Activated CD4-positive, CD25-positive, alpha-beta regulatory T cell treated with anti-CD3 and anti-CD28 coated beads, Interleukin-2, amount 50 U/mL, for 24 hours (primary cell): ENCODE data around the gene SPSB3.

Experiments
- ATAC-seq, 2 donors: fragments of 150-1000 bp; cut with Tn5 transposase; one replicate each; pipeline ENCODE4 v1.10.0; 2021; ENCODE audit warnings: mild to moderate bottlenecking in 1 of 2, moderate library complexity in 1 of 2

SPSB3 gene

DNA sequence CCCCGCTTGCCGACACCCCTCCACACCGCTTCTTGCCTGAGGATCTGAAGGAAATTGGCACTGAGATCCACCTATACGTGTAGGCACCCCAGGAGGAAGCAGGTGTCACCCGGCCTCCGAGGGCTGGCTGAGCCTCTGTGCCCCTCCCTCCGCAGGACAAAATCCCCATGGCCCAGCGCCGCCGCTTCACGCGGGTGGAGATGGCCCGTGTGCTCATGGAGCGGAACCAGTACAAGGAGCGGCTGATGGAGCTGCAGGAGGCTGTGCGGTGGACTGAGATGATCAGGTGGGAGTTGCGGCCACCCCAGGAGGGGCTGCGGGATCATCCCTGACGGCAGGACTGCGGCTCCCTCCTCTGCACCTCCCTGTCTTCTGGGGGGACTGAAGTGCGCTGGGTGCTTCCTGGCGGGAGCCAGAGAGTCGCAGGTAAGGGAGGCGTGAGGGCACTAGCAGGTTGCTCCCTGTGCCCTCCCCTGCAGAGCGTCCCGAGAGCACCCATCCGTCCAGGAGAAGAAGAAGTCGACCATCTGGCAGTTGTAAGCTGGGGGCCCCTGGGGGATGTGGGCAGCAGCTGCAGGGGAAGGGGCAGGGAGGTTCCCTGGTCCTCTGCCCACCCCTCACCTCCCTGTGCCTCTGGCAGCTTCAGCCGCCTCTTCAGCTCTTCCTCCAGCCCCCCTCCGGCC, 20.0 kb downstream of the SPSB3 start:
- ATAC-seq: no peak

DNA sequence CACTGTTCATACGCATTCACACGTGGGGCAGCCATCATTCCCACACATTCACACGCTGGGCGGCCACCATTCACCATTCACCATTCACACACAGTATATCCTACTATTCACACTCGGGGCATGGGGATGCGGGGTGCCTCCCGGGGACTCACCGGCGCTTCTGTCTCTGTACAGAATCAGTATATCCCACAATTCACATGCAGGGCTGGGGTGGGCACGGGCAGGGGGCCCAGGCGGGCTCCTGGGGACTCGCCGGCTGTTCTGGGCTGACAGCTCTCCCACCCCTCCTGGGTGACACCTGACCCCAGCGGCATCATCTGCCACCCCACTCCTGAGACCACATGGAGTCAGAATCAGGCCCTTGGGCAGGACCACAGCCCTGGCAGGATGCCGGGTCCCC, 20.6 kb downstream of the SPSB3 start:
- ATAC-seq: no peak

DNA sequence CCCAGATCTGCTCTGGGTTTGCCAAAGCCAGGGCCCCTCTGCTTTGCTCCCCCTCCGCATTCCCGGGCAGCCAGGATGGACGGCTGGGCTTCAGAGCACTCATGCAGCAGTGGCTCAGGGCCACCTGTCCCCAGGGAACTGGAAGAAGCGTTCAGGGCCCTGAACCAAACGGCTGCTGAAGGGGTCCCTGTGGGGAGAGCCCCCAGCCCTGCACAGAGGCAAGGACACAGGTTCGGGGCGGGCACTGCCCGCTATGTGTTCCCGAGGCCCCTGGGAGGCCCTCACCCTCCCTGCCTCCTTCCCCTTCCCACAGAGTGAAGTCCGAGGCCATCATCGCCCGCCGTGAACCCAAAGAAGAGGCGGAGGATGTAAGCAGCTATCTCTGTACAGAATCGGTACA, 21.5 kb downstream of the SPSB3 start:
- ATAC-seq: no peak

DNA sequence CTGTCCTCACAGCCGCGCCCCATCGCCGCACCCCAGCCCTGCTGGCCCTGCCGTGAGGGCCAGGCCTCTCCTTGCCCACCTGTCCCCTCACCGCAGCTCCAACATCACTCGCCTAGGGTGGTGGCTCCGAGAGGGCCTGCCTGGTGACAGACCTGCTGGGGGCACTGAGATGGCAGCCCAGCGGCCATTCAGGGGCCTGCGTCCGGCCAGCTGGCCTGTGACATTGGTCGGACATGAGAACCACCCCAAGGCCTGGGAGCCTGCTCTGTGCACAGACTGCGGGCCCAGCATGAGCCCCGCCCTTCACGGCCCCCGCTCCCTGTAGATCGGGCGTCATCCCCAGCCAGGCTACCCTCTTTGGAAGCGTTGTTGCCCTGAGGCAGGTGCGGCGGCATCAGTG, 22.9 kb downstream of the SPSB3 start:
- ATAC-seq: no peak

DNA sequence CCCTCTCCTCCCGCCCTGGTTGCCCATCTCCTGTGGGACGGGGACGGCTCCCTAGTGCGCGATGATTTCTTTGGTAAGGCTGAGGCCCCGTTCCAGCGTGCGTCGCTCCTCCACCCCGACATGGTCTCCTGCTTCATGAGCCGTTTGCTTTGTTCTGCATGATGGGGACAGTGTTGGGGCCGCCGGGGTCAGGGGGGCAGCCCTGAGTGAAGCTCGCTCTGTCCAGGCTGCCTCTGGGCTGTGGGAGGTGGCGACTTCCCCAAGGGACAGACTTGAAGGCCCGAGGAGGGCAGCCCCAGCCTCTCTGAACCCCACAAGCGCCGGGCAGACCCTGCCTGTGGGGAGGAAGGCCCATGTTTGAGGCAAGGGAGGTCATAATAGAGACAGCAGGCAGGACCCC, 23.4 kb downstream of the SPSB3 start:
- no peak for ATAC-seq

DNA sequence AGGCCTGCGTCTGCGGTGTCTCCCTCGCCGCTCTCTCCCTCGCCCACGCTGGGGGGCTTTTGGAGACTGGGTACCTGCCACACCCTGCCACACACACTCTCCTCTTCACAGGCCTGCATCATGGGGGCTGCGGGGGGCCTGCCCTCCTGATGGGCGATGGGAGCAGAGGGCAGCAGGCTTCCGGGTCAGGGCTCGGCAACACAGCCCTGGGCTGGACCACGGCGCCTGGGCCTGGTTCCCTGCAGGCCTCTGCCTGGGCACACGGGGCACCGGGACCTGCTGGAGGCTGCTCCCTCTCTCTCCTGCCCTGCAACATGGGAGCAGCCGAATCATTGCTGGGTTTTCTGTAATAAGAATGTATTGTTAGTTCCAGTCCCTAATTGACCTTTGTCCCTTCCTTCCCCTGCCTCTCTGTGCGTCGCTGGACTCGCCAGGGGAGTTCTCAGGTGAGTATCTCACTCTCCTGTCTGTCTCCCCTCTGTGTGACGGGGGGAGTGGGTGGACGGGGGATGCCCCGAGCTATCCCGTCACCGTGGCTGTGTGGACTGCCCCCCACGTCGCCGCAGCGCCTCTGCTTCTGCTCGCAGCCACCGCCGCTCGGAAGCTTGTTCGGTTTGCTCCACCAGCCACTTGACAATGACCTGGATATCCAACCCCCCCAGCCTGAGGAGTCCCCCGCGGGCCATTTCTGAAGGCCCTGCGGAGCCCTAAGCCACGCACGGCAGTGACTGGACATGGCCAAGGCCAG, 24.5 kb downstream of the SPSB3 start:
- ATAC-seq: no peak

DNA sequence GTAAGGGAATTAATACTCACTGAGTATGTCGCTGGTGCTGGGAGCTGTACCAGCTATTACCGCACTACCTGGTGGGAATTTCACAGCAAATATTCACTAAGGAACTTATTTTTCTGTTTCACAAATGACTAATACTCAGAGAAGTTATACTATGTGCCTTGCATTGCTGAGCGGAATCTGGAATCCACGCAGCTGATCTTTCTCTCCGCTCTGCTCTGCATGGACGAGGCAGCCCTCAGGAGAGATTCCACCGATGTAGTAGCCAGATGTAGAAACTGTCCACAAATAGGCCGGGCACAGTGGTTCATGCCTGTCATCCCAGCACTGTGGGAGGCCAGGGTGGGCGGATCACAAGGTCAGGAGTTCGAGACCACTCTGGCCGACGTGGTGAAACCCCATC, 28.2 kb downstream of the SPSB3 start:
- ATAC-seq: no peak

DNA sequence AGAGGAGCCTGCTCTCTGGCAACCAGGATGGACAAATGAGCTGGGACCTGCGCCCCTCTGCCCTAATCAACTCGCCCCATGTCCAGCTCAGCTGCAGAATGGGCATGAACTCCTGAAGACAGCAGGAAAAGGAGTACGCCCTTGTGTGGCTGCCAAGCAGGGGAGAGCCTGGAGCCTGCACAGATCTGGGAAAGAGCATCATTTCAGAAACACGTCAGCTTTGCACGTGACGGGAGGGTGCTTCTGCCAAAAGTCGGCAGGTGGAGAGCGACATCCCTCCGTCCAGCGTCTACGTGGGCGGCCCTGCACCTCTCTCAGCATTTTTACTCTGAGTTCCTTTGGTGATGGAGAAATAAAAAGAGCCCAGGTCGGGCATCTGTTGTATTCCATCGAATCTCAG, 29.5 kb downstream of the SPSB3 start:
- no peak for ATAC-seq

DNA sequence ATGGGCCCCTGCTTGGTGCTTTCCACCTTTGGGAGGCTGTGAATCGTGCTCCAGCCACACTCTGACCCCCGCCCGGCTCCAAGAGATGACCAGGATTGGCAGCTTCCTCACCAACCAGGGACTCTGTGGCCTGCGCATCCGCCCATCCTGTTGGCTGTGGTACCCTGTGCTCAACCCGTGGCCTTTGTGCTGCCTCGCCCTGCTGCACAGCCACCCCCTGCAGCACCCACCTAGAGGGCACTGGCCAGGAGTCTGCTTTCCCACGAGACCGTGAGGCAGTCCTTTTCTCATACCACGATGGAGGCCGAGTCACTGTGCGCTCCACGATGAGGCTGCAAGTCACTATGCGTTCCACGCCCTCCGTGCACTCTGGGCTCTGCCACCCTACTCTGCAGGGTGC, 30.4 kb downstream of the SPSB3 start:
- ATAC-seq: no peak

DNA sequence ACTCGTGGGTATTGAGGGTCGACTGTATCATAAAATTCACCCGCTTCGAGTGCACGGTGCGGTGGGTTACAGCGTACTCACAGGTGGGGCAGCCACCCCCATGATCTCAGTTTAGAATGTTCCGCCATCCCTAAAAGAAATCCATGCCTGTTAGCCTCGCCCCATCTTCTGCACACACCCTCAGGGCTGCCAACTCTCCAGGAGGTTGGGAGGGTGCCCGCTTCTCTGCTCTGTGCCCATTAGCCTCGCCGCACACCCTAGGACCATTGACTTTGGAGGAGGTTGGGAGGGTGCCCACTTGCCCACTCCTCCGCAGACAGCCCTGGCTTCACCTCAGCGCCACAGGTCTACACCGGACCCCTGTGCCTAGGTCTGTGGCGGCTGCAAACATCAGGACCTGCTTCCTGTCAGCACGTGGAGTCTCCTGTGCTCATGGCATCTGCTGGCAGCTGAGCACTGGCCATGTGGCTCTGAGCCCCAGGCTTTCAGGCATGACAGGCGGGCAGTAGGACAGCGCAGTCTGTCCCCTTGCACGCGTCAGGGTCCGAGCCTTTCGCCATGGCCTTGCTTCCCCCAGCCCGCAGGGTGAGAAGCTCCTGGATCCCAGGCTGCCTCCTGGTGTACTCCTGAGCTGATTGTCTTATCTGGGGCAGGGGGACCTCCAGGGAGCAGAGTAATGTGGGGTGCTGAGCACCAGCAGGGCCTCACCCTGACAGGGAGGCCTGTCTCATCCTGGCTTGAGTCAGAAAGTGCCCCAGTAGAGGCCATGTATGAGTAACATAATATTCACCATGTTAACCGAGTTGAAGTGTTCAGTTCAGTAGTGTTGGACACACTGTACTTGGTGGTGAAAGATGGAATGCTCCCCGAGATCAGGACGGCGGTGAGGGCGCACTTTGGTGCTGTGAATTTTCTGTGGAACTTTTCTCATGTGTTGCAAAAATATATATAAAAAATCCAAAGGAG, 32.9 kb downstream of the SPSB3 start:
- ATAC-seq: no peak

DNA sequence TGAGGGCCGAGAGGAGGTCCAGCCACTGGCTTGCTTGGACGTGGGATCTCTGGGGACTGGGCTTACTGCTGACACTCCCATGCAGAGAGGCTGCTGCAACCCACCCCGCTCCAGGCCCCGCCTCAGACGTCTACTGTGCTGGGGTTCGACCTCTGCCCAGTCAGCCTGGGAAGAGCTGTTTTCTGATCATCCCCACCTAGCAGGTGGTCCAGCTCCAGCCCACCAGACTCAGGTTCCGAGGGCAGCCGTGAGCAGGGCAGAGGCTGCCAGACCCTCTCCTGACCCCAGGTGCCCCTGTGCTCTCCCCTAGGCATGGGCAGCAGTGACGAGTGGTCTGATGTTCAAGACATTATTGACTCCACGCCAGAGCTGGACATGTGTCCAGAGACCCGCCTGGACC, 34.4 kb downstream of the SPSB3 start:
- no peak for ATAC-seq

DNA sequence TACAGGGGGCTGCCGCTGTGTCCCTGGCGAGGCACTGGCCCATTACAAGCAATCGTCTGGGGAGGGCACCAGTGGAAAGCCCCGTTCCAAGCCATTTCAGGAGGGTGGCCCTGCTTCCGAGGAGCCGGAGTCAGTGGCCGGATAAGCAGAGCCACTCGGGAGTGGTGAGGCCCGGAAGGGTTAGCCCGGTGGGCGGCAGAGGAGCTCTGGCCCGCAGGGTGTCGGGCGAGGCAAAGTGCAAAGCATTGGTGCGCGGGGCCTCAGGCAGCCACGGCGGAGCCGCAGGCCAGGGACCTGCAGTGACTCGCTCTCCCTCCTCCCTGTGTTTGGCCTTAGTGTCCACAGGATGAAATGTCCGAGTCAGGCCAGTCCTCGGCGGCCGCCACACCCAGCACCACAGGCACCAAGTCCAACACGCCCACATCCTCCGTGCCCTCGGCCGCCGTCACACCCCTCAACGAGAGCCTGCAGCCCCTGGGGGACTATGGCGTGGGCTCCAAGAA, 35.6 kb downstream of the SPSB3 start:
- ATAC-seq: no peak

DNA sequence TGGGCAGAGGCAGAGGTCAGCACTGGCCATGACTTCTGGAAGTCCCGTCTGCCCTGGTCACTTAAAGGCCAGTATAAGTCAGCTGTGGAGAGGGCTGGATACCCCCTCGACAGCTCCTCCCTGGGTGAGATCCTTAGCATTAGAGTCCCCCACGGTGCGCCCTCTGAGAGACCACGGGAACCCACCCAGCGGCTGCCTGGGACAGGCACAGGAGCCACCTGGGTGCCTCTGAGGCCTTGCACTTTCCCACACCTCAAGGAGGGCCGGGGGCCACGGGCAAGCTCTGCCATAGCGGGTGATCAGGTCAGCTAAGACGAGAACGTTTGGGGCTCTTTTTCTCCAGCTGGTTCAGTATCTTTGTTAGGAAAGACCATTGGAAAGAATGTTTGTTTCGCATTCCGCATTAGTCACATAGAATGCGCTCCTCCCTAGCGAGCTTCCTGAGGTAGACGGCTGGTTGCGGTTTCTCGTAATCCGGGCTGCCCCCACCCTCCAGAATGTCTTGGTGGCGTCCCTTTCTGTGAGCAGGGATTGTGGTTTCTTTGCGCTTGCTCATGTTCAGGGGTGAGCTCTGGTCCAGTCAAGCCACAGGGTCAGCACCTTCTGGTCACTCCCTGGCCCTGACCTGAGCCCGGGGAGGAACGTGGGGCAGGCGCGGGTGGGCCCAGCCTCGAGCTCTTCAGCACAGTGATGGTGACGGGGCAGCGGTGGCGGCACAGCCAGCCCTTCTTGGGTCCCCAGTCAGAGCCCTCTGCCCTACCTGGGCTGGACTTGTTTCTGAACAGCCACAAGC, 36.3 kb downstream of the SPSB3 start:
- ATAC-seq: no peak

DNA sequence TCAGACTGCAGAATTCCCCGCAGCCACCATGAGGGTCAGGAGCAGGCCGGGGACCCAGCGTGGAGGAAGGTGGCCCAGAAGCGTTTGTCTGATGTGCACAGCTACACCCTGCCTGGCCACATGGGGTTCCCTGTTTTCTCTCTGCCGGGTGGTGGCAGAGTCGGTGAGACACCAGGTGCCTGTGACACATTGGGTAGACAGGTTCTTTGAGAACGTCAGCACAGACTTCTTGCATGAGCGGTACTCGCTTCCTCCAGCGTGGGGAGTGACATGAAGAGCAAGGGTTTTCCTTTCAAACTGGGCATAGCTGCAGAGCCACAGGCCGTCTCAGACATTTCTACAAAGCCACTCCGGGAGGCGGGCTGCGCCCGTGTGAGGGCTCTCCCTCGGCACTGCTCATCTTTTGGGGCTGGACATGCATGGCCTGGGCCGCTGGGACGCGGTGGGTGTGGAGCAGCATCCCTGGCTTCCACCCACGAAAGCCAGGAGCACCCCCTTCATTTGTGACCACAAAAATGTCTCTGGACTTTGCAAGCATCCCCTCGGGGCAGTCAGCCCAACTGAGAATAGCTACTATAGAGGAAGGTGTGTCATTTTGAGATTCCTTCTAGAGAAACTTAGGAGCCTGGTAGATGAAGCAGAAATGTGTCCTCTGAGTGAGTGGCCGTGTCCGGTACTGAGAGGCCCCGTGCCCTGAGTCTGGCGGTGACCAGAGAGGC, 37.0 kb downstream of the SPSB3 start:
- no peak for ATAC-seq

DNA sequence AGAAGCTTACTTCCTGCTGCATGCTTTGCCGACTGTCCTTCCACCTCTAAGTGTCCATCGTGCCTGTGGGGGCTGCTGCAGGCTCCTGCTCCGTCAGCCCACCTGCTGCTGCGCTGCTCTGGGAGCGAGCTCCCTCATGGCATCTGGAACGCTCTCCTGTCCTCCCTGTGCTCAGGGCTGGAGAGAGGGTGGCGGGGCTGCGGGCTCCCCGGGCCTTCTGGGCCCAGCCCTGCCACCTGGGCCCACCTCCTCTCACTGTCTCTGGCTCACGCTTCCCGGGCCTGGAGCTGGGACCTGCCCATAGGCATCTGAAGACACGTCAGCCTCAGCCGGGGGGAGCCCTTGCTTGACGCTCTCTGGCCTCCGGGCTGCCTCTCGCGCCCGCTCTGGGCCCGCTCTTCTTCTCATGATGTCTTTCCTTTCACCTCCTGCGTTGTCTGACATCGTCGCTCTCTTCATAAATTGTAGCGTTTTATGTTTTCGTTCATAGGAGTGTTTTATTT, 38.0 kb downstream of the SPSB3 start:
- ATAC-seq: no peak

DNA sequence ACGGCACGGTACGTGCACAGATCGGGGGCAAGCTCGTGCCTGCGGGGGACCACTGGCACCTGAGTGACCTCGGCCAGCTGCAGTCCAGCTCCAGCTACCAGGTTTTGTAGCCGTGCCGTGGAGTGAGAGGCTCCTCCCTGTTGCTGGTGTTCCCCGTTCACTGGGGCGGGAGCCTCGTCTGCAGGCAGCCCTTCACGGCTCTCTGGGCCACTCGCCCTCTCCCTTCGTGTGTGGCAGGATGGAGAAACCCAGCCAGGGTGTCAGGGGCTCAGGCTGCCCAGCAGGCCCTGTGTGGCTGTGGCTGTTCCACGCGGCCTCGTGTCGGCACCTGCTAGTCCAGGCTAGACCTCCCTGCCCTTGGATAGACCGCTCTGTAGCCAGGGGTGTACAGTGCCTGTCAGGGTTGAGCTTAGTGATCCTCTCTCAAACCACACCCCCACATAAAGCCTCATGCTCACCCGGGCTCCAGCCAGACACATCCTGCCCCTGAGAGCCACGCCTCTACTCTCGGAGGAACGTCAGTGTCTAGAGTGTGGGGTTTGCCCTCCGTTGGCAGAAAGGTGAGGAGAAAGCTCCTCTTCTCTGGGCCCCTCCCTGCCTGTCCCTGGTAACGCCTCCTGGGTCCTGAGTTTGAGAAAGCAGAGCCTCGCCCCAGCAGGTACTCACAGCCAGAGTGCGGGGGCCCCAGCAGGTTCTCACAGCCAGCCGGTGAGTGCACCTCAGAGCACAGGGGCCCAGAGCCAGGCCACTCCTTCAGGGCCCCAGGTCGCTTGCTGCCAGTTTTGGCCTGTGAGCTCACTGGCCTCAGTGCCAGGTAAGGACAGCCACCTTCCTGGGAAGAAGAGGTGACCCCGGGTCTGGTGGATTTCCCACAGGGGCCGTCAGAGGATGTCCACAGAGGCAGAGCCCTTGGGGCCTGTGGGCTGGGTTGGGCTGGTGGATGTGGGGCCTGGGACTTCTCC, 38.7 kb downstream of the SPSB3 start:
- ATAC-seq: no peak

DNA sequence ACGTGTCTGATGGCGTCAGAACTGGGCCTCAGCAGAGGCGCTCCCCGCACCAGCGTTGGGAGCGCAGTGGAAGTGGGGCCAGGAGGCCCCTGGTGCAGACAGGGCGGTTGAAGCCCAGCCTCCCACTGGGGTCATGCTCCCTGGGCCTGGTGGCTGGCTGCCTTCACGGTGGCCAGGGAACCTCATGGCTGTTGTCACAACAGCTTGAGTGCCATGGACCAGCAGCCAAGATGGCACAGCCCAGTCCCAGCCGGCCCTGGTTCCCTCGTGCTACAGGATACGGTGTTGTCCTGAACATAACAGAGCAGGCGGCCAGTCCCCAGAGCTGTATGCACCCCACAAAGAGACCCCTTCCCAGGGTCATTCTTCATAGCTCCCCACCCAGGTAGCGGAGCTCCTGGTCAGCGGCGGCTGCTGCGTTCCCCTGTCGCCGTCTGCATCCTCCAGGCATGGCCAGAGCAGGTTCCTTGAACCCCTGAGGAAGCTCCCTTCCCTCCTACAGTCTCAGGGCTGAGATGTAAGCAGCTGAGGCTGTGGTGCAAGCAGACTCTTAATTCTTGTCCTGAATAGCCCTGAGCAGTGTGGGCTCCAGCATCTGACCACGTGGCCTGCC, 40.7 kb downstream of the SPSB3 start:
- ATAC-seq: no peak

DNA sequence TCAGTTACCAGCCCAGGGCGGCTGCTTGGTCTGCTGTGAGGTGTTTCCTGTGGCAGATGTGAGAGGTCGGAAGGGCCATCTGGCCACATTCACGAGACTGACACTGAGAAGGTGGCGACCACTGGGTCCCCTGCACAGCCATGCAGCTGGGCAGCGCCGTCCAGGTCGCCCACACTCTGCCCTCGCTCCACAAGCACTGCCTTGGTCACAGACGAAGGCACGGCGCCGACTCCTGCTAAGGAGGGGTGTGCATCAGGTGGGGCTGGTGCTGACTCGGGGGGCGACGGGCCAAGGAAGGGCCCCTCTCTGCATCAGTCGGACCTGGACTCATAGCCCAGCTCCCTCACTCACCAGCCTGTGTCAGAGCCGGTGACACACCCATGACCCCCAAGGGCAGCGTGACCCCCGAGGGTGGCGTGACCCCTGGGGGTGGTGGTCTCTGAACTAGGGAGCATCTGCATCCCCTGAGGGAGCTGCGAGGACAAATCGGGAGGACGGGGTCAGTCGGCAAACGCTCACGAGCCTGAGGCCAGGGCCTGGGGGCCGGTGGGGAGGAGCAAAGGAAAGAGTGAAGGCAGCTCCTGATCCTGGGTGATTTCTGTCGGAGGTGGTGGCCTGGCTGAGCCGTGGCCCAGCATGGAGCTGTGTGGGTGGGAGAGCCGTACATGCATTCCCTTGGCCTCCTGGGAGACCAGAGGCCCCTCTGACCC, 41.4 kb downstream of the SPSB3 start:
- ATAC-seq: no peak

DNA sequence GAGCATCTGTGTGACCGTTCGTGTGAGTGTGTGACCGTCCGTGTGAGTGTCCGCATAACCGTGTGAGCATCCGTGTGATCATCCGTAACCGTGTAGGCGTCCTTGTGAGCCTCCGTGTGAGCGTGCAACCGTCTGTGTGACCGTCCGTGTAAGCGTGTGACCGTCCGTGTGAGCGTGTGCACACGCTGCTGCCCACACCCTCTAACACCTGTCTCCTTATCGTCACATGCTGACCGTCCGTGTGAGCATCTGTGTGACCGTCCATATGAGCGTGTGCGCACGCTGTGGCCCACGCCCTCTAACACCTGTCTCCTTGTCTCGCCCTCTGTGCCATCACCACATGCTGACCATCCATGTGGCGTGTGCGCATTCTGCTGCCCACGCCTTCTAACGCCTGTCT, 42.1 kb downstream of the SPSB3 start:
- ATAC-seq: no peak
